K562 (cell line): ENCODE results near the gene TIA1. TPM values are rescaled to one million over a fixed set of nuclear protein-coding genes. Genes with fewer than 3 reads are reported as not detected.
"Not testable (repeated sequence)": the region's sequence is repeated elsewhere in the genome, so short reads cannot be mapped to it uniquely, and the experiment has no call there.

ENCODE experiments used
- ATAC-seq: fragments of 200-7000 bp; cut with Tn5 transposase; 3 replicates; pipeline ENCODE4 v1.9.1; 2020; ENCODE audit warnings: moderate library complexity
- BruUV-seq: library from RNA; stranded (reverse); fragments of 400-500 nt; replicated peaks from 2 replicates; lab custom pipeline; 2021; lab: Mats Ljungman, UMichigan
- CTCF ChIA-PET: fragments of 300-600 bp; formaldehyde crosslinking; extraction: SDS; loops from one replicate; lab custom pipeline; 2021; ENCODE audit warnings: low intra/inter-chr PET ratio; lab: Yijun Ruan, JAX
- POLR2A ChIA-PET: fragments of 300-600, 350-650 bp; sonication (Branson Sonifier 250); formaldehyde crosslinking; extraction: SDS; loops from one replicate; lab custom pipeline; 2021; ENCODE audit warnings: antibody characterized with exemption, inconsistent platforms; lab: Yijun Ruan, JAX
- DNase-seq, 4 experiments: peaks; one replicate each; pipeline versions ENCODE4 v3.0.0 to v3.0.0-alpha.2; 2011 to 2018; ENCODE audit warnings: low spot score in 3 of 4, mixed read lengths in 3 of 4; ENCODE audit errors: extremely low read depth in 1 of 4
- FAIRE-seq: peaks from 2 replicates; lab custom pipeline; 2011; peaks lifted over from hg19 to GRCh38; lab: Jason Lieb, UNC
- H2AFZ ChIP-seq: 2 replicates; pipeline ENCODE4 v1.6.0; 2011; ENCODE audit warnings: low read depth, low read length, control low read depth, inconsistent platforms
- H3K27ac ChIP-seq: fragments of 200-600 bp; 3 replicates; pipeline ENCODE4 v1.8.0; 2011; ENCODE audit warnings: low read depth, mild to moderate bottlenecking, control low read depth, inconsistent platforms, low read length, moderate library complexity, mixed read lengths; ENCODE audit errors: extremely low read depth
- H3K27me3 ChIP-seq, 2 experiments: fragments of 300-600 bp in 1 of 2; 2 replicates in 1 of 2; 3 replicates in 1 of 2; pipeline versions ENCODE4 v1.6.0 to v1.8.0; 2011; ENCODE audit warnings: inconsistent platforms in 2 of 2, low read length in 2 of 2, mild to moderate bottlenecking in 1 of 2, mixed read lengths in 1 of 2, moderate library complexity in 1 of 2; ENCODE audit not compliant: control insufficient read depth in 2 of 2, insufficient read depth in 2 of 2
- H3K36me3 ChIP-seq: fragments of 300-600 bp; 3 replicates; pipeline ENCODE4 v1.8.0; 2011; ENCODE audit warnings: mild to moderate bottlenecking, low read length, inconsistent platforms; ENCODE audit not compliant: control insufficient read depth, insufficient read depth
- H3K4me1 ChIP-seq, 2 experiments: fragments of 200-600 bp in 1 of 2; replicated peaks in 1 of 2; 2 replicates in 1 of 2; 3 replicates in 1 of 2; pipeline versions ENCODE4 v1.5.1 to v1.8.0; 2011; ENCODE audit warnings: inconsistent platforms in 2 of 2, low read length in 2 of 2, mild to moderate bottlenecking in 1 of 2, mixed read lengths in 1 of 2, moderate library complexity in 1 of 2; ENCODE audit not compliant: control insufficient read depth in 2 of 2, insufficient read depth in 2 of 2
- H3K4me2 ChIP-seq: 2 replicates; pipeline ENCODE4 v1.6.1; 2011; ENCODE audit warnings: low read length, control low read depth, inconsistent platforms, mixed read lengths; ENCODE audit not compliant: insufficient read depth
- H3K4me3 ChIP-seq: fragments of 200-600 bp; sonication (generic), shearing (Covaris generic); 2 replicates; pipeline ENCODE4 v1.5.1; 2016; ENCODE audit warnings: control low read depth, inconsistent platforms
- H3K79me2 ChIP-seq: fragments of 200-600 bp; 3 replicates; pipeline ENCODE4 v1.8.0; 2011; ENCODE audit warnings: low read length, inconsistent platforms; ENCODE audit not compliant: control insufficient read depth, insufficient read depth
- H3K9ac ChIP-seq, 2 experiments: 2 replicates each; pipeline versions ENCODE4 v1.6.0 to v1.6.1; 2011; ENCODE audit warnings: low read depth in 2 of 2, low read length in 2 of 2, control low read depth in 1 of 2, inconsistent platforms in 1 of 2, mild to moderate bottlenecking in 1 of 2, mixed read lengths in 1 of 2; ENCODE audit not compliant: insufficient read depth in 1 of 2
- H3K9me1 ChIP-seq: one replicate; pipeline ENCODE4 v1.6.0; 2011; ENCODE audit warnings: inconsistent platforms, mild to moderate bottlenecking, low read length, moderate library complexity; ENCODE audit not compliant: control insufficient read depth, insufficient read depth
- H3K9me3 ChIP-seq: replicated peaks from 2 replicates; pipeline ENCODE4 v1.5.1; 2011; ENCODE audit warnings: low read depth, low read length, inconsistent platforms; ENCODE audit not compliant: control insufficient read depth, insufficient read depth
- H4K20me1 ChIP-seq: replicated peaks from 2 replicates; pipeline ENCODE4 v1.6.1; 2011; ENCODE audit warnings: low read length, inconsistent platforms, mixed read lengths; ENCODE audit not compliant: control insufficient read depth, insufficient read depth
- KAT2B ChIP-seq: IDR thresholded peaks from one replicate; pipeline ENCODE4 v1.6.1; 2012; ENCODE audit warnings: low read depth, mild to moderate bottlenecking, control low read depth, inconsistent platforms, low read length, moderate library complexity
- WGBS: fragments of 100-300 bp; shearing (Covaris generic); methylation state at CpG from one replicate; pipeline ENCODE4 v1.1.6; 2016; ENCODE audit warnings: low coverage, mixed read lengths; ENCODE audit not compliant: insufficient coverage; ENCODE audit errors: missing lambda C conversion rate; 5-methylcytosine and 5-hydroxymethylcytosine counted together
- in situ Hi-C: fragments of 300-500 bp; cut with MboI; formaldehyde crosslinking; loops from 4 replicates; pipeline ENCODE4 v1.15.0; 2018; ENCODE audit warnings: inconsistent platforms, mixed read lengths
- intact Hi-C: fragments of 100-400 bp; cut with micrococcal nuclease; formaldehyde crosslinking; loops from 2 replicates; pipeline ENCODE4 v1.14.2; 2022
- polyA plus RNA-seq, 8 experiments: library from polyadenylated mRNA; depleted of rRNA in 4 of 8; stranded (reverse) in 5 of 8; unstranded in 3 of 8; fragments of >200 nt; fragmentation: Nextera tagmentation in 2 of 8; fragmentation: Illumina TruSeq in 1 of 8; extraction: Ambion mirVana in 2 of 8; extraction: Trizol in 1 of 8; gene quantifications; 2 replicates each; pipeline versions ENCODE4 v1.2.1 to v1.2.3, GENCODE V29; 2011 to 2014; ENCODE audit warnings: inconsistent platforms in 1 of 8, missing spikeins in 1 of 8
- total RNA-seq, 7 experiments: library from RNA; depleted of rRNA in 6 of 7; stranded (reverse); fragments of >200 nt in 6 of 7; fragmentation: Illumina TruSeq in 2 of 7; extraction: Trizol in 2 of 7; gene quantifications; 2 replicates each; pipeline versions ENCODE4 v1.2.1 to v1.2.3, GENCODE V29; 2011 to 2021; ENCODE audit warnings: low replicate concordance in 1 of 7
- TF ChIP-seq, protein P1 (sequence below): fragments of 450-650 bp; formaldehyde crosslinking; IDR thresholded peaks from 2 replicates; pipeline ENCODE4 v1.4.0; 2020; ENCODE audit warnings: mild to moderate bottlenecking, mixed read lengths

Gene TIA1
- total and polyA plus RNA-seq, 9 of the 15 experiments (the other 6 are each of a cell fraction or from before 2014, with no cell fraction given): 25.3 to 129 (median 79.6) TPM

DNA sequence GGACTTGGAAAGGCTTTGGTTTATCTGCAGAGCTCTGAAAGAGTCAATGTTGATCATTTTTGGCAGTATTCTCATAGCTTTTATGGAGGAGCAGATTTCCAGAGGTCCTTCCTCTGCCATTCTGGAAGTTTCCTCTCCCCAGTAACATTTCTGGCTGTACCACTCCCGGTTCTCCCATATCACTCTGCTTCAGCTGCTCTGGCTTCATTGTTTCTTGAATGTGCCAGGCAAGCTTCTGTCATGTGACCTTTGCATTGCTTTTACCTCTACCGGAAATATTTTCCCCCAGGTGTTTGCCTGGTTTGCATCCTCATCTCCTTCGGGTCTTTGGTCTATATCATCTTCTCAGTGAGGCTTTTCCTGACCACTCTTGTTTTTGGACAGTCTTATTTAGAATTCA, 21.9 kb upstream of the TIA1 start:
- in situ Hi-C loops: no loop called here
- ATAC-seq (no peak), FAIRE-seq (no peak), DNase-seq (no peak)
- Histone ChIP-seq H4K20me1 (no peaks in the 10 kb centered on the region), H3K4me1 (no peaks in the 10 kb centered on the region), H3K9me1 (no peaks in the 10 kb centered on the region), H3K27ac (no peak overlapping the region), H3K9me3 (no peaks in the 10 kb centered on the region), H2AFZ (no peak overlapping the region), H3K9ac (no peak overlapping the region), H3K4me2 (no peak overlapping the region), H3K36me3 (peaks cover 13% of the 10 kb centered on the region; the same call in 2 of the 3 replicates), H3K79me2 (no peaks in the 10 kb centered on the region), H3K4me3 (no peak overlapping the region), H3K27me3 (no peaks in the 10 kb centered on the region)
- BruUV-seq: no TSS peak
- 47% methylated on average over 3 of the region's 3 CpGs for WGBS
- POLR2A ChIA-PET: interaction anchor here (1.0 to 1.7 kb wide), 6 partner anchors 8 to 23 kb away, joined by 3 to 7 read pairs (median 4); partner anchors contain the start of gene SNRPG
- no peak for TF ChIP-seq KAT2B
- TF ChIP-seq, protein P1, sequence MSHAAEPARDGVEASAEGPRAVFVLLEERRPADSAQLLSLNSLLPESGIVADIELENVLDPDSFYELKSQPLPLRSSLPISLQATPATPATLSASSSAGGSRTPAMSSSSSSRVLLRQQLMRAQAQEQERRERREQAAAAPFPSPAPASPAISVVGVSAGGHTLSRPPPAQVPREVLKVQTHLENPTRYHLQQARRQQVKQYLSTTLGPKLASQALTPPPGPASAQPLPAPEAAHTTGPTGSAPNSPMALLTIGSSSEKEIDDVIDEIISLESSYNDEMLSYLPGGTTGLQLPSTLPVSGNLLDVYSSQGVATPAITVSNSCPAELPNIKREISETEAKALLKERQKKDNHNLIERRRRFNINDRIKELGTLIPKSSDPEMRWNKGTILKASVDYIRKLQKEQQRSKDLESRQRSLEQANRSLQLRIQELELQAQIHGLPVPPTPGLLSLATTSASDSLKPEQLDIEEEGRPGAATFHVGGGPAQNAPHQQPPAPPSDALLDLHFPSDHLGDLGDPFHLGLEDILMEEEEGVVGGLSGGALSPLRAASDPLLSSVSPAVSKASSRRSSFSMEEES: peak; percentile 70
- CTCF ChIA-PET: no interaction called here
- intact Hi-C loops: no loop called here

DNA sequence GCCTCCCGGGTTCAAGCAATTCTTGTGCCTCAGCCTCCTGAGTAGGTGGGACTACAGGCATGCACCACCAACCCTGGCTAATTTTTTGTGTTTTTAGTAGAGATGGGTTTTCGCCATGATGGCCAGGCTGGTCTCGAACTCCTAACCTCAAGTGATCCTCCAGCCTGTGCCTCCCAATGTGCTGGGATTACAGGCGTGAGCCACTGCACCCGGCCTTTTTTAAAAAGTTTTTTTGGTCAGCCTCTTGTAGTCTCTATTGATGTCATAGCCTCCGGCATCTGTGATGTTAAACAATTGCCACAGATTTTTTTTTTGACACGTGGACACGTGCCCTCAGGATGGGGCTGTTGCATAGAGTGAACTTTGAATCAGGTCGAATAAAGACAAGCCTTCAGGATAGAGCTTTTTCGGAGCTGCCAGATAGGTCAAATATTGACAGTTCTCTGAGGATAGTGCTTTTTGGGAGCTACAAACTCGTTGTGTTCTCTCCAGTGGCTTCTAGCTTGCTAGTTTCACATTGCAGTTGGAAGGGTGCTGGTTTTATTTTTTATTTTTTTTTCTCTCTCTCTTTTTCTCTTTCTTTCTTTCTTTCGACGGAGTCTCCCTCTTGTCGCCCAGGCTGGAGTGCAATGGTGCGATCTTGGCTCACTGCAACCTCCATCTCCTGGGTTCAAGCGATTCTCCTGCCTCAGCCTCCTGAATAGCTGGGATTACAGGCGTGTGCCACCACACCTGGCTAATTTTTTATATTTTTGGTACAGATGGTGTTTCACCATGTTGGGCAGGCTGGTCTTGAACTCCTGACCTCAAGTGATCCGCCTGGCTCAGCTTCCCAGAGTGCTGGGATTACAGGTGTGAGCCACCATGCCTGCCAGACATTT, 21.2 kb upstream of the TIA1 start:
- H3K4me2 ChIP-seq, H4K20me1 ChIP-seq, H3K9me1 ChIP-seq, H3K4me1 ChIP-seq, BruUV-seq, H3K9ac ChIP-seq, H3K79me2 ChIP-seq, intact Hi-C loops, H3K9me3 ChIP-seq, H3K27me3 ChIP-seq, H2AFZ ChIP-seq, CTCF ChIA-PET, in situ Hi-C loops, H3K4me3 ChIP-seq, DNase-seq, H3K27ac ChIP-seq, ATAC-seq, FAIRE-seq: not testable (repeated sequence)
- WGBS: 66% methylated on average over 15 of the region's 18 CpGs
- POLR2A ChIA-PET: interaction anchor here (1.0 to 1.7 kb wide), 6 partner anchors 8 to 24 kb away, joined by 3 to 7 read pairs (median 4); partner anchors contain the start of gene SNRPG
- H3K36me3 ChIP-seq: peaks cover 13% of the 10 kb centered on the region; the same call in 2 of the 3 replicates

DNA sequence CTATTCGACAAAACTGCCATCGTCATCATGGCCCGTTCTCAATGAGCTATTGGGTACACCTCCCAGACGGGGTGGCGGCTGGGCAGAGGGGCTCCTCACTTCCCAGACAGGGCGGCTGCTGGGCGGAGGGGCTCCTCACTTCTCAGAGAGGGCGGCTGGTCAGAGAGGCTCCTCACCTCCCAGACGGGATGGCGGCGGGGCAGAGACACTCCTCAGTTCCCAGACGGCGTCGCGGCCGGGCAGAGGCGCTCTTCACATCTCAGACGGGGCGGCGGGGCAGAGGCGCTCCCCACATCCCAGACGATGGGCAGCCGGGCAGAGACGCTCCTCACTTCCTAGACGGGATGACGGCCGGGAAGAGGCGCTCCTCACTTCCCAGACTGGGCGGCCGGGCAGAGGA, 18.5 kb upstream of the TIA1 start:
- H4K20me1 ChIP-seq, intact Hi-C loops, ATAC-seq, H3K4me2 ChIP-seq, H3K9me1 ChIP-seq, H3K4me1 ChIP-seq, H3K4me3 ChIP-seq, H3K27me3 ChIP-seq, BruUV-seq, H3K9me3 ChIP-seq, H3K9ac ChIP-seq, POLR2A ChIA-PET, DNase-seq, H2AFZ ChIP-seq, H3K79me2 ChIP-seq, in situ Hi-C loops, CTCF ChIA-PET, H3K27ac ChIP-seq, FAIRE-seq: not testable (repeated sequence)
- WGBS: 97% methylated on average over 6 of the region's 30 CpGs
- peaks cover 13% of the 10 kb centered on the region; the same call in 2 of the 3 replicates for H3K36me3 ChIP-seq
